ENCODE measurements around the gene MAGI3.
"Not testable (repeated sequence)": the region's sequence is repeated elsewhere in the genome, so short reads cannot be mapped to it uniquely, and the experiment has no call there.

Gene MAGI3

DNA sequence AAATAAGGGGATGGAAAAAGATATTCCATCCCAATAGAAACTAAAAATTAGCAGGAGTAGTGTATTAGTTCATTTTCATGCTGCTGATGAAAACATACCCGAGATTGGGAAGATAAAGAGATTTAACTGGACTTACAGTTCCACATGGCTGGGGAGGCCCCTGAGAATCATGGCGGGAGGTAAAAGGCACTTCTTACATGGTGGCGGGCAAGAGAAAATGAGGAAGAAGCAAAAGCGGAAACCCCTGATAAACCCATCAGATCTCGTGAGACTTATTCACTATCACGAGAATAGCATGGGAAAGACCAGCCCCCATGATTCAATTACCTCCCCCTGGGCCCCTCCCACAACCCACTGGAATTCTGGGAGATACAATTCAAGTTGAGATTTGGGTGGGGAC lies 327.2 kb downstream of the MAGI3 start:
- not testable (repeated sequence) for DNase-seq

DNA sequence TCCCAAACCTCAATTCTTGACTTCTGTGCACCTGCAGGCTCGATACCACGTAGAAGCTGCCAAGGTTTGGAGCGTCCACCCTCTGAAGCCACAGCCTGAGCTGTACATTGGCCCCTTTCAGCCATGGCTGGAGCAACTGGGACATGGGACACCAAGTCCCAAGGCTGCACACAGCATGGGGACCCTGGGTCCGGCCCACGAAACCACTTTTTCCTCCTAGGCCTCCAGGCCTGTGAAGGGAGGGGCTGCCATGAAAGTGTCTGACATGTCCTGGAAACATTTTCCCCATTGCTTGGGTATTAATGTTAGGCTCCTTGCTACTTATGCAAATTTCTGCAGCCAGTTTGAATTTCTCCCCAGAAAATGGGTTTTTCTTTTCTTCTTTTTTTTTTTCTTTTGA lies 328.3 kb downstream of the MAGI3 start:
- not testable (repeated sequence) for DNase-seq

DNA sequence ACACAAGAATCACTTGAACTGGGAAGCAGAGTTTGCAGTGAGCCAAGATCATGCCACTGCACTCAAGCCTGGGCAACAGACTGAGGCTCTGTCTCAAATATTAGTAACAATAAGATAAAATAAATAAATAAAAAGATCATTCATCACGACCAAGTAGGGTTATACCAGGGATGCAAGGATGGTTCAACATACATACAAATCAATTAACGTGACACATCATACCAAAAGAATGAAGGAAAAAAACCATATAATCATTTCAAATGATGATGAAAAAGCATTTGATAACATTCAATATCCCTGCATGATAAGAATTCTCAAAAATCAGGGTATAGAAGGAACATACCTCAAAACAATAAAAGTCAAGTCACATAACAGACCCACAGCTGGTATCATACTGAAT lies 330.7 kb downstream of the MAGI3 start:
- no peak for DNase-seq

DNA sequence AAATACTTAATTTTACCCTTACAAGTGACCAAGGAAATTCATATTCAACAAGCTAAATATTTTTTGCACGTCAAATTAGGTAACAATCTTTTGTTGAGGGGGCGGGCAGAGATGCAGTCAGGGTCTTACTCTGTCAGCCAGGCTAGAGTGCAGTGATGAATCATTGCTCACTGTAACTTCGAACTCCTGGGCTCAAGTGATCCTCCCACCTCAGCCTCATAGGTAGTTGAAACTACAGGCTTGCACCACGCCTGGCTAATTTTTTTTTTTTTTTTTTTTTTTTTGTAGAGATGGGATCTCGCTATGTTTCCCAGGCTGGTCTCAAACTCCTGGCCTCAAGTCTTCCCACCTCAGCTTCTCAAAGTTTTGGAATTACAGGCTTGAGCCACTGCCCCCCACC lies 342.5 kb downstream of the MAGI3 start:
- DNase-seq: no peak

DNA sequence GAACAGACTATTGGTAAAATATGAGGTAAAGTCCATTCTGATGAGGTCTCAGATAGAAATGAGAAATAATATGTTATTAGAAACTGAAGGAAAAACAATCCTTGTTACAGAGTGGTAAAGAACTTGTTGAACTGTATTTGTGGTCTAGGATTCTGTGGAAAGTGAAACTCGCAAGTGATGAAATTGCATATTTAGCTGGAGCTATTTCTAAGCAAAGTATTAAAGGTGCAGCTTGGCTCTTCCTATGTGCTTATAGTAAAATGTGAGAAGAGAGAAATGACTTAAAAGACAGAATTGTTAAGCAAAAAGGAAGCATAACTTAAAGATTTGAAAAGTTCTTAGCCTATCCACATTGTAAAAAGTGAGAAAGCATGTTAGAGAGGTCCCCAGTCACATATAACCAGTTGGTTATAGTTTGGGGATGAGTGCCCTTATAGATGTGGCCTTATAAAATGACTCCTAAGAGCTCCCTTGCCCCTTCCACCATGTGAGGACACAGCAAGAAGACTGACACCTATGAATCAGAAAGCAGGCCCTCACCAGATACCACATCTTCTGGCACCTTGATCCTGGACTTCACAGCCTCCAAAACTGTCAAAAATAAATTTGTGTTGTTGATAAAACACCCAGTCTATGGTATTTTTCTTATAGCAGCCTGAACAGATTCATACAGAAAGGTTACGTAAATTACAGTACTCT lies 344.2 kb downstream of the MAGI3 start:
- DNase-seq: no peak

Measured in stimulated activated CD4-positive, alpha-beta T cell treated with anti-CD3 and anti-CD28 coated beads, Interleukin-15, amount 100 ng/mL, for 24 hours (primary cell).